Measurements from ENCODE around the gene ARRDC4.

DNA sequence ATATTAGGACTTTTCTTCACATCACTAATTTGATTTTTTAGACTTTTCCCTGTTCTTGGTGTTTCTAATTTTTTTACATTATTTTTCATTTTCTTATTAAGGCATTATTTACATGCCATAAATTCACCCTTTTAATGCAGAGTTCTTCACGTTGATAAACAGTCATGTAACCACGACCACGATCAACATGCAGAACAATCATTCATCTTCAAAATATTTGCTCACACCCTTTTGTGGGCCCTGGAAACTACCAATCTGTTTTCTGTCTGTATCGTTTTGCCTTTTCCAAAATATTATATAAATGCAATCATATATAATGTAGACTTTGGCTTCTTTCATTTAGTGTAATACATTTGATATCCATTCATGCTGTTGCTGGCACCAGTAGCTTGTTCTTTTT lies 48.7 kb downstream of the ARRDC4 start:
- TF ChIP-seq CTCF (conservative IDR thresholded peaks at IDR 0.05) (no peak), EZH2 (IDR thresholded peaks at IDR 0.05; ENCODE audit: low read depth) (no peak)
